Hepatocyte (in vitro differentiated cells): Measurements from ENCODE around the gene KCNJ14. TPM values are rescaled to one million over a fixed set of nuclear protein-coding genes. Genes with fewer than 3 reads are reported as not detected.

Experiments used
- DNase-seq: peaks from one replicate; pipeline ENCODE4 v3.0.0-alpha.2; 2016; ENCODE audit warnings: low spot score
- H2AFZ ChIP-seq: fragments of 200-600 bp; sonication (generic); 2 replicates; pipeline ENCODE4 v1.6.0; 2016; ENCODE audit warnings: antibody characterized with exemption, mild to moderate bottlenecking
- H3K27ac ChIP-seq: fragments of 200-600 bp; sonication (generic); 2 replicates; pipeline ENCODE4 v1.5.1; 2016; ENCODE audit warnings: mild to moderate bottlenecking
- H3K27me3 ChIP-seq: fragments of 200-600 bp; sonication (generic); 2 replicates; pipeline ENCODE4 v1.6.1; 2016
- H3K36me3 ChIP-seq: fragments of 200-600 bp; sonication (generic); replicated peaks from 2 replicates; pipeline ENCODE4 v1.5.1; 2016; ENCODE audit warnings: low read depth; ENCODE audit not compliant: insufficient read depth
- H3K4me1 ChIP-seq: fragments of 200-600 bp; sonication (generic); 2 replicates; pipeline ENCODE4 v1.5.1; 2016; ENCODE audit warnings: mild to moderate bottlenecking, moderate library complexity; ENCODE audit not compliant: insufficient read depth
- H3K4me2 ChIP-seq: fragments of 200-600 bp; sonication (generic); 2 replicates; pipeline ENCODE4 v1.6.0; 2016
- H3K4me3 ChIP-seq: fragments of 200-600 bp; sonication (generic); 2 replicates; pipeline ENCODE4 v1.5.1; 2016; ENCODE audit warnings: mild to moderate bottlenecking
- H3K79me2 ChIP-seq: fragments of 200-600 bp; sonication (generic); 2 replicates; pipeline ENCODE4 v1.6.0; 2017; ENCODE audit warnings: mild to moderate bottlenecking
- H3K9me2 ChIP-seq: fragments of 200-600 bp; sonication (generic); replicated peaks from 2 replicates; pipeline ENCODE4 v1.6.0; 2017; ENCODE audit warnings: mild to moderate bottlenecking; ENCODE audit not compliant: insufficient read depth
- H3K9me3 ChIP-seq: fragments of 200-600 bp; sonication (generic); 2 replicates; pipeline ENCODE4 v1.5.1; 2016; ENCODE audit warnings: low read depth, mild to moderate bottlenecking
- H4K20me1 ChIP-seq: fragments of 200-600 bp; sonication (generic); 2 replicates; pipeline ENCODE4 v1.6.0; 2016; ENCODE audit warnings: mild to moderate bottlenecking; ENCODE audit not compliant: insufficient read depth, poor library complexity, severe bottlenecking
- CTCF ChIP-seq: fragments of 200-600 bp; sonication (generic); IDR thresholded peaks from 2 replicates; pipeline ENCODE4 v1.5.1; 2016; ENCODE audit warnings: antibody characterized with exemption, mild to moderate bottlenecking; ENCODE audit not compliant: poor library complexity
- EZH2 ChIP-seq: fragments of 200-600 bp; sonication (generic); IDR thresholded peaks from 2 replicates; pipeline ENCODE4 v1.6.1; 2016; ENCODE audit warnings: antibody characterized with exemption, mild to moderate bottlenecking, borderline replicate concordance
- EZH2phosphoT487 ChIP-seq: fragments of 200-600 bp; sonication (generic); IDR thresholded peaks from one replicate; pipeline ENCODE4 v1.6.1; 2018; ENCODE audit warnings: antibody characterized with exemption, mild to moderate bottlenecking, low read depth, moderate library complexity; ENCODE audit not compliant: unreplicated experiment, severe bottlenecking
- WGBS: methylation state at CpG from one replicate; pipeline ENCODE4 v1.1.6; 2016; ENCODE audit warnings: low lambda C conversion rate; ENCODE audit errors: missing lambda C conversion rate; 5-methylcytosine and 5-hydroxymethylcytosine counted together
- polyA plus RNA-seq: library from polyadenylated mRNA; unstranded; fragments of >200 nt; fragmentation: Nextera tagmentation; extraction: Ambion mirVana; gene quantifications from 2 replicates; pipeline ENCODE4 v1.2.1, GENCODE V29; 2016
- total RNA-seq: library from RNA; depleted of rRNA; stranded (reverse); fragments of >200 nt; gene quantifications from 2 replicates; pipeline ENCODE4 v1.2.3, GENCODE V29; 2014

KCNJ14 gene
- total and polyA plus RNA-seq, 2 experiments from 2014 or later: 0.70 to 1.1 TPM

GRCh38 chr19:48418317-48419064 lies 36.9 kb upstream of the KCNJ14 start:
- Histone ChIP-seq H3K79me2 (no peaks in the 10 kb centered on the region), H4K20me1 (no peaks in the 10 kb centered on the region), H3K9me3 (no peaks in the 10 kb centered on the region), H3K27ac (no peak overlapping the region), H2AFZ (no peak overlapping the region), H3K36me3 (no peaks in the 10 kb centered on the region), H3K4me3 (no peak overlapping the region), H3K27me3 (no peaks in the 10 kb centered on the region), H3K4me1 (no peaks in the 10 kb centered on the region), H3K4me2 (no peak overlapping the region), H3K9me2 (no peaks in the 10 kb centered on the region)
- DNase-seq: no peak
- 95% methylated on average over 6 of the region's 6 CpGs for WGBS
- TF ChIP-seq EZH2phosphoT487 (no peak), EZH2 (no peak), CTCF (no peak)

DNA sequence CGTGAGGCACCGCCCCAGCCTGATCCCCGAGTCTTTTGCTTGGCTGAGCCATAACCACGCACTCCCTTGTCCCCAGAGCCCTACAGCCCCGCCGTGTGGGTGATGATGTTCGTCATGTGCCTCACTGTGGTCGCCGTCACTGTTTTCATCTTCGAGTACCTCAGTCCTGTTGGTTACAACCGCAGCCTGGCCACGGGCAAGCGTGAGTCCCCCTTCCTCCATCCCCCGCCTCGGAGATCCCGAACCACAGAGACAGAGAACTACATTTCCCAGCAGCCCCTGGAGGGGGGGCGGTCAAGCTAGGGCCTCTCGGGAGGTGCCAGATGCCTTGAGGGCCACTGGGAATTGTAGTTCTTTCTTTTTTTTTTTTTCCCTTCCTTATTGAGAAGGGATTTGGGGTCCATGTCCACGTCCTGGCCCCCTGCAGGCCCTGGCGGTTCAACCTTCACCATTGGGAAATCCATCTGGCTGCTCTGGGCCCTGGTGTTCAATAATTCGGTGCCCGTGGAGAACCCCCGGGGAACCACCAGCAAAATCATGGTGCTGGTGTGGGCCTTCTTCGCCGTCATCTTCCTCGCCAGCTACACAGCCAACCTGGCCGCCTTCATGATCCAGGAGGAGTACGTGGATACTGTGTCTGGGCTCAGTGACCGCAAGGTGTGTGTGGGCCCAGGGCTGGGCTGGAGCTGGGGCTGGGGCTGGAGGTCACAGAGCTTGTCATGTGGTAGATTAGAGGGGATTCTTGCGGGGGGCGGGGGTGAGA lies 36.0 kb upstream of the KCNJ14 start:
- Histone ChIP-seq H3K27me3 (no peaks in the 10 kb centered on the region), H3K4me3 (no peak overlapping the region), H3K27ac (no peak overlapping the region), H3K4me2 (no peak overlapping the region), H3K9me2 (no peaks in the 10 kb centered on the region), H4K20me1 (no peaks in the 10 kb centered on the region), H3K4me1 (no peaks in the 10 kb centered on the region), H2AFZ (no peak overlapping the region), H3K36me3 (no peaks in the 10 kb centered on the region), H3K9me3 (no peaks in the 10 kb centered on the region), H3K79me2 (no peaks in the 10 kb centered on the region)
- DNase-seq: no peak
- WGBS: 82% methylated on average over 29 of the region's 31 CpGs
- TF ChIP-seq EZH2phosphoT487 (no peak), CTCF (no peak), EZH2 (no peak)

GRCh38 chr19:48421548-48421947 lies 33.8 kb upstream of the KCNJ14 start:
- H3K9me3 ChIP-seq: no peaks in the 10 kb centered on the region
- DNase-seq: no peak
- no peak overlapping the region for H3K4me2 ChIP-seq
- no peak overlapping the region for H2AFZ ChIP-seq
- no peaks in the 10 kb centered on the region for H3K79me2 ChIP-seq
- TF ChIP-seq CTCF (no peak), EZH2 (no peak), EZH2phosphoT487 (no peak)
- 93% methylated on average over 16 of the region's 16 CpGs for WGBS
- H3K9me2 ChIP-seq: no peaks in the 10 kb centered on the region
- H3K27me3 ChIP-seq: no peaks in the 10 kb centered on the region
- no peak overlapping the region for H3K27ac ChIP-seq
- no peaks in the 10 kb centered on the region for H3K36me3 ChIP-seq
- no peaks in the 10 kb centered on the region for H3K4me1 ChIP-seq
- H3K4me3 ChIP-seq: no peak overlapping the region
- H4K20me1 ChIP-seq: no peaks in the 10 kb centered on the region
